GM21528 (cell line): ENCODE measurements around the gene TBC1D1.

Source experiments
- ATAC-seq: cut with Tn5 transposase; IDR thresholded peaks from one replicate; pipeline ENCODE4 v1.9.1; 2021; ENCODE audit warnings: mild to moderate bottlenecking, moderate library complexity; ENCODE audit not compliant: unreplicated experiment, low FRiP score

The TBC1D1 gene

DNA sequence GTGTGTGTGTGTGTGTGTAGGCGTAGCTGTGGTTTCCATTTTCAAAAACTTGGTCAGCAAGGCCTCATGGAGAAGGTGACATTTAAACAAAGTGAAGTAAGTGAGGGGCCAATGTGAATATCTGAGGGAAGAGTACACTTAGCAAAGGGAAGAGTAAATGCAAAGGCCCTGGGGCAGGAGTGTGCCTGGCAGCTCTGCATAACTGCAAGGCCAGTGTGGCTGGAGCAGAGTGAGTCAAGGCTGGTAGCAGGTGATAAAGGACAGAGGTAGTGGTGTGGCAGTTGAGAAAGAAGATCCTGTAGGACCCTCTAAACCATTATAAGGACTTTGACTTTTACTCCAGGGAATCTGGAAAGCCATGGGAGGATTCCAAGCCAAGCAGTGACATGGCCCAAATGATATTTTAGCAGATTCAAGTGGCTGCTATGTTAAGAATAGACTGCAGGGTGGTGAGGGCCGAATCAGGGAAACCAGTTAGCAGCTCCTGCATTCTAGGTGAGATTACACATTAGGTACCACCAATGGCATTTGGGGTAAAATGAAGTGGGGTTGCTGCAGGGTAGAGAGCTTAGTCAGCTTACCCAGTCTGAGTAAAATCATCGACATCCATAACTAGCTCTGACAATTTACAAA lies 5.9 kb upstream of the TBC1D1 start:
- no peak for ATAC-seq

DNA sequence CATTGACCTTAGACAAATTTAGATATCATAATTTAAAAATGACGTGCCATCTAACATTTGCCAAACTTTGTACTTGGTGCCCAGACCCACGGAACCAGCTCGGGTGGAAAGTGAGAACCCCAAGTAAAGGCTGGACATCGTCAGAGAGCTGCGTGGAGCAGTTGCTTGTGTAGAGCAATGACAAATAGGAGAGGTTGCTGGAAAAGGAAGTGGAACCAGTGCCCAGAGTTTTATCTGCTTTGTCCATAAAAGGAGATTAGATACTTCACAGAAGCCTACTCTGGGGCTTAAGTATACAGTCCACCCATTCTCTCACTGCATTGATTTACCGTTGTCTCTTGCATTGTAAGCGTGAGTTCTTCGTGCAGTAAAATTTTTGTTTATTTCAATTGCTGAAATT lies 5.4 kb upstream of the TBC1D1 start:
- no peak for ATAC-seq

DNA sequence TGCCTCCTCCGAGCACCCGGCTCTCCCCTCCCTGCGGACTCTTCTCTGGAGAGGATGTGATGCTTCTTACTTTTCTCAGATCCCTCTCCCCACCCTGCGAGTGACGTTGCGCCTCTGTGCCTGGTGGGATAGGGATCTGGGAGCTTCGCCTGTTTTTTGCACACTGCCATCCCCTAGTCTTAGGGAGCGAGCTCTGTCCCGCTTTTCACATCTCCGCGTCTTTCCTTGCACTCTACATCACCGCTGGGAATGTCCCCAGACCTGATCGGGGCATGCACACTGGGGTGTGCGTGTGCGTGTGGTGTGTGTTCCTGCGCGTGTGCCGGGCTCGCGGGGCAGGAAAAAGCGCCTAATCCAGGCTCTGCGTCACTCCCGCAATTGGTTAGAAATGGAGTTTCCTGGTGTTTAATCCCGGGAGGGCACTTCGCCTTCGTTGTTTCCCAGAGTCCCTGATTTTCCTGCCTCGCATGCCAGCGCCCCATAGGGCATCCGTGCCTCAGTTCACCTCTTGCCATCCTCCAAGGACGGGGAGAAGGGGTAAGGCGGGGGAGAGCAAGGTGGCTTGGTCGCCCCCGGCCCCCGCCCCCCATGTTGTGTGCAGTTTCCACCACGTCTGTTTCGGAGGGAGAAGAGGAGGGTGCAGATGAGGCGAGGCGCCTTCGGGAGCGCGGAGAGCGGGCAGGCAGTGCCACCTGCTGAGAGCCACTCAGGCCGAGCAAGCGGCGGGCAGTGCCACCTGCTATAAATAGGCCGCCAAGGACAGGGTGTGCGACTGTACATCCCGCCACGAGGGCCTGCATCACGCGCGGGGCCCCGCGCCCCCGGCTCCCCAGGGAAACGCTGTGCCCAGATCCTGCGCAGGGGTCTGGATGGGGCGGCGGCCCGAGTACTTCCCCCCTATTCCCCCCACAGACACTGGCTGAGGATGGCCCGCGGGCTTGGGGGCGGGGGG lies 759 bp upstream of the TBC1D1 start:
- peak; percentile 15 for ATAC-seq

DNA sequence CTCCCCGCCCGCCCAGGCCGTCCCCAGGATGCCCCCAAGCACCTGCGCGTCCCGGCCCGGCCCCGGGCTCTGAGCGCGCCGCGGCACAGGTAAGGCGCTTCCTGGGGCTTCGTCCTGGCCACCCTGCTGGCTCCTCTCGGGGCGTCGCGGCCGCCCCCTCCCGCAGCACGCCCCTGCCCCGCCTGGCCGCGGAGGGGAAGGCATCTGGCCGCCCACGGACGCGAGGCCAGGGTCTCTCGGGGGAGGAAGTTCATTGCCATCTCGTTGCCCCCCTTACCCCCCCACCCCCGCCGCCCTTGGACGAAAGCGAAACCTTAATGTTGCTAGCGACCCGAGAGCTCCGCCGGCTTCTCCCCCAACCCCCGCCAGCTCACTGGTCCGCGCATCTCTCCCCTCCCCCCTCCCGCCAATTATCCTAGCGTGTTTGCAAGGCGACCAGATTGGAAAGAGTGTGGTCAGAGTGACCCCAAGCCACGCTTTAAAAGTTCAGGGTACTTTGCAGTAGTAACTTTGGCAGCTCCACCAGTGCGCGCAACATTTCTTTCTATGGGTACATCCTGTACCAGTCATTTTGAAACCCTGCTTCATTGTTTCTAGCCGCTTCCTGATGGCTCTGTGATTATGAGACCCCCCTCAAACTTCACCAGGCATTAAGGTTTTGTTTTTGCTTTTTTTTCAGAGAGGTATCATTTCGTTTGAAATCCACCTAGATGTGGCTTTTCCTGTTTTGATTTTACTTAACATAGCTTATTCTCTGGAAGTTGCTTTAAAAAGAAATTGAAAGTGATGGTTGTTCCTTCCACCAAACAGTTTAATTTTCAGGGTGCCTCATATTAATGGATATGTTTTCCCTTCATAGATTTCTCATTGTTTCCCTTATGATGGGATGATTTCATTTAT lies 626 bp downstream of the TBC1D1 start:
- ATAC-seq: peak; percentile 55

DNA sequence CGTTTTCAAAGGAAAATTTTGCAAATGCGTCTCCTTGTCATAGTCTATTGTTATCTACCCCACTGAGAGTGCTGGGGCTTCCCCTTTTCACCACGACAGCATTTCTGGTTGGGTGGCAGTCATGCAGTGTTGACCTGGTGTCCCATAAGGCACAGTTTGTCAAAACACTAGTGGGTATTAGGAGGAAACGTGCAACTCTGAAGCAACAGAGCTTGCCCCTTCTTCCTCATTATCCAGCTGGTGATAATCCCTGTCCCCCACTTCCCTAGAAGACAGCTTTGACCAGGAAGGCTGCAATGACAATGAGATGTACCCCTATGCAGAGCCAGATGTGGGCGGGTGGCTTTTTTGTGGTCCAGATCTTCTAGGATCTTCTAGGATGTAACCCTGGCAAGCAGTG lies 1.8 kb downstream of the TBC1D1 start:
- peak; percentile 47 for ATAC-seq

DNA sequence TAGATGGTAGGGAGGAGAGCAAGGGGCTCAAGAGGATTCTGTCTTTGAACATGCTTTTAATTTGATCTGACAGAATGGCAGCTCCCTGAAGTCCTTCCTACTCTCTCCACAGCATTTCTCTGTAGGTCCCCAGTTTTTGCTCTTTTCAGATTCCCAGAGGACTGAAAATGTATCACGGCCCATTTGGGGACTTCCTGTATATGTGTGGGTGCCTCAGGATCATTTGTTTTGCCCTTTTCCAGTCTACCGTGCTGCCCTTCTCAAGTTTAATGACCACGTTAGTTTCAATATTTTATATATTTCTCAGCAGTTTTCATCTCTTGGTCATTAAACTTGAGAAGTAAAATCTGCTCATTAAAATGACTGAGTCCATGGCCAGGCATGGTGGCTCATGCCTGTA lies 2.3 kb downstream of the TBC1D1 start:
- ATAC-seq: no peak

DNA sequence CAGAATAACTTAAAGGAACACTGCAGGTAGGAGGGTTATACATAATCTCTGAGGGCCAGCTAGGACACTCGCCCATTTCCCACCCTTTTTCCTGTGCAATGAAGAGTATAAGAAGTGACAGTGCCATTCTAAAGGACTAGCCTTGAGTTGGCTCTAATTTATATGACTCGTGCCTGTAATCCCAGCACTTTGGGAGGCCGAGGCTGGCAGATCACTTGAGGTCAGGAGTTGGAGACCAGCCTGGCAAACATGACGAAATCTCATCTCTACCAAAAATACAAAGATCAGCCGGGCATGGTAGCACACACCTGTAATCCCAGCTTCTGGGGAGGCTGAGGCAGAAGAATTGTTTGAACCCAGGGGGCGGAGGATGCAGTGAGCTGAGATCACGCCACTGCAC lies 4.4 kb downstream of the TBC1D1 start:
- ATAC-seq: no peak

DNA sequence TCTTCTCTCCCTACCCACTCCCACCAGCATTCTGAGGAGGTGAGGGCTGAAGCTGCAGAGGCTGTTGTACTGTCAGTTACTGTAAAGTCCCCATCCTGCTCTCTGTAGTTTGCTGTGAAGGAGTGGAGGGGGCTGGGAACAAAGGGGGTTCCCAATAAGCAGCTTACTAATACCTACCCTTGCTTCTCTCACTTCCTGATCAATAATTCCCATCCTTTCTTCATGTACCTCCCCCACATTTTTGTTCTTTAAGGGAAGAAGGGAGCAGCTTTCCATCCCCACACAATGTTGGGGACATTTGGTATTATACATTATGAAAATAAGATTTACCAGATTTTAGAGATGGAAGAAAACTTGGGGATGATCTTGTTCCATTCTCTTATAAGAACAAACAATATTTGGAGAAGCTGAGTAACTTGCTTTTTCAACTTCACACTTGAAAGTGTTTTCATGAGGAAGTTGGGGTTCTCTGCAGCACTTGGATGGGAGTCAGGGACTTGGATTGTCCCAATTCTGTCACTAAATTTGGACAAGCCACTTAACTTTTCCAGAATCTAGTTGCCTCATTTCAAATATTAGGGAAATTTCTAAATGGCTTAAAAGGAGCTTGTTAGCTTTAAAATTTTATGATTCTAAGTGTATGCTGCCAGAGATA lies 5.4 kb downstream of the TBC1D1 start:
- no peak for ATAC-seq

DNA sequence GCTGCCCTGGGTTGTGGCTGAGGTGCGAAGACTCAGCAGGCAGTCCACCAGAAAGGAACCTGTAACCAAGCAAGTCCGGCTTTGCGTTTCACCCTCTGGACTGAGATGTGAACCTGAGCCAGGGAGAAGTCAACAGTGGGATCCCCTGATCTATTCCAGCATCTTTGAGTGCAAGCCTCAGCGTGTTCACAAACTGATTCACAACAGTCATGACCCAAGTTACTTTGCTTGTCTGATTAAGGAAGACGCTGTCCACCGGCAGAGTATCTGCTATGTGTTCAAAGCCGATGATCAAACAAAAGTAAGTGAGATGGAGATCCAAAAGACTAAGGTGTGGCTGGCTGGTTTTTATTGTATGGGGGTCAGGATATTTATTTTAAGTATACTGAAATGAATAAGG lies 11.3 kb downstream of the TBC1D1 start:
- no peak for ATAC-seq

DNA sequence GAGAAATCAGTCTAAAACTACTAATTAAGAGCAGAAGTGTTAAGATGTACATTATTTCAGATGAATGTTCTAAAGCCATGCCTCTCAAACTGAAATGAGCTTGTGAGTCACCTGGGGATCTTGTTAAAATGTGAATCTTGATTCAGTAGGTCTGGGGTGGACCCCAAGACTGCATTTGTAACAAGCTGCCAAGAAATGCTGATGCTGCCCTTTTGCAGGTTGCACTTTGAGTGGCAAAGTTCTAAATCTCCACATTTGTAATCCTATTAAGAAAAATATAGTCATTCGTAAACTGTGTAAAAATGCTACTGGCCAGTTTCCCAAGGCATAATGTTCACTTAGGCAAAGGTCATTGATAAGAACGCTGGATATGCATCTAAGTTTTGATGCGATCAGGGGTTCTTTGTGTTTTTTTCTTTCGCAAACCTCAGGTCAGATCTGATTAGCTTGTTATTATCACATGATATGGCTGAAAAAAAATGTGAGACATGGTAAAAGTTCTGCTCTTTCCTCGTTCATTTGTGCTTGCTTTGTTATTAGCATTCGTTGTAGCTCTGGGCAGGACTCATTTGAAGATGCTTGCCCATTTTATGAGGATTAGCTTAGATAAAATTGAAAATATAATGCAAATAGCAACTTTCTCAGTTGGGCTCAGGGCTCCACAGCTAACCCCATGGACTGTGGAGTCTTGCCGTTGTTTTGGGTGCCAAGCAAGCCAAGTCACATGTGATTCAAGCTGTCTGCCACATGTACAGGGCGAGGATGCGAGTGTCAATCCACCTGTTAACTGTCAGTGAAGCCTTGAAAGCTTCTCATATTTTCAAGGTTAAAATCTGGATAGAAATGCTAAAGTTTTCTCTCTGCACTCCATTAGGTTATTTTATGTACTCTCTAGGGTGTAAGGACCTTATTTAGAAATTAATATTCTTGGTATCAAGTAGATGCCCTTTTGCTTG lies 12.1 kb downstream of the TBC1D1 start:
- no peak for ATAC-seq

DNA sequence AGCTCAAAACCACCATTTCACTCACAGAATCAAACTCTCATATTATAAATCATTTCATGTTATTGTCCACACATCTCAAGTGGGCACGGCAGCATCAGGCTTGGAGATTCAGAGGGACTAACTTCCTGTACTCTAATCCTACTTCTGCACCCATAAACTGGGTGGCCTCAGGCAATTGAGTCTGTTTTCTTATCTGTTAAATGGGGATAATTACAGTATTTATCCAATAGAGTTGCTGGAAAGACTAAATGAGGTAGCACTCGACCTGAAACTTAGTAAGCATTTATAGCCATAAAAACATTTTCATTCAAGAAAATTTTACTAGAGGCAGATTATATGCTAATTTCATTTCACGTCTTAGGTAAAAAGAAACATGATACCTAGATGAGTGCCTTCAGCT lies 13.0 kb downstream of the TBC1D1 start:
- no peak for ATAC-seq

DNA sequence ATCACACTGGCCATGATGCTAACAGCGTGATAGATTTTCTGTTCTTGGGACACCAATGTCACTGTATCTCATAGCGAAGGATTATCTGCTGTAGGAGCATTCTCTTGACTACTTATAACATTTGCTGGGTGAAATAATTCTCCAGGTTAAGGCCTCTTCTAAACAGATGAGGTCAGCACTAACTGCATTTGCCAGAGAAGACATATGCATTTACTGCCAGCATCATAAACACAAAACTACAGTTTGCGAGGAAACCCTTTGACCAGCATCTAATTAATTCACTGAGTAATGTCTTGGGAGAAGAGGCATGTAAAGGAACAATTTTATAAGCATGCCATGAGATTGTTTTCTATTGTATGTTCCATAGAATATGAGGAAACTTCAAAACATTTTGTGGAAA lies 13.9 kb downstream of the TBC1D1 start:
- ATAC-seq: no peak

DNA sequence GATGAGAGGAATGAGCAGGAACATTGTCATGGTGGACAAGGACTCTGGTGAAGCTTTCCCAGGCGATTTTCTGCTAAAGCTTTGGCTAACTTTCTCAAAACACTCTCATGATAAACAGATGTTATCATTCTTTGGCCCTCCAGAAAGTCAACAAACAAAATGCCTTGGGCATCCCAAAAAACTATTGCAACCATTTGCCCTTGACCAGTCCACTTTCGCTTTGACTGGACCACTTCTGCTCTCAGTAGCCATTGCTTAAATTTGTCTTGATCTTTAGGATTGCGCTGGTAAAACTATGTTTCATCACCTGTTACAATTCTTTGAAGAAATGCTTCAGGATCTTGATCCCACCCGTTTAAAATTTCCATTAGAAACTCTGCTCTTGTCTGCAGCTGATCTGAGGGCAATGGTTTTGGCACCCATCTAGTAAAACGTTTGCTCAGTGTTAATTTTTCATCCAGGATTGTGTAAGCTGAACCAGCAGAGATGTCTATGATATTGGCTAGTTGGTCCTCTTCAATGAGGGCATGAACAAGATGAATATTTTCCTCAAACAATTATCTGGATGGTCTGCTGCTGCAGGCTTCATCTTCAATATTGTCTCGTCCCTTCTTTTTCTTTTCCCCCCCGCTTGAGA lies 14.8 kb downstream of the TBC1D1 start:
- ATAC-seq: no peak

DNA sequence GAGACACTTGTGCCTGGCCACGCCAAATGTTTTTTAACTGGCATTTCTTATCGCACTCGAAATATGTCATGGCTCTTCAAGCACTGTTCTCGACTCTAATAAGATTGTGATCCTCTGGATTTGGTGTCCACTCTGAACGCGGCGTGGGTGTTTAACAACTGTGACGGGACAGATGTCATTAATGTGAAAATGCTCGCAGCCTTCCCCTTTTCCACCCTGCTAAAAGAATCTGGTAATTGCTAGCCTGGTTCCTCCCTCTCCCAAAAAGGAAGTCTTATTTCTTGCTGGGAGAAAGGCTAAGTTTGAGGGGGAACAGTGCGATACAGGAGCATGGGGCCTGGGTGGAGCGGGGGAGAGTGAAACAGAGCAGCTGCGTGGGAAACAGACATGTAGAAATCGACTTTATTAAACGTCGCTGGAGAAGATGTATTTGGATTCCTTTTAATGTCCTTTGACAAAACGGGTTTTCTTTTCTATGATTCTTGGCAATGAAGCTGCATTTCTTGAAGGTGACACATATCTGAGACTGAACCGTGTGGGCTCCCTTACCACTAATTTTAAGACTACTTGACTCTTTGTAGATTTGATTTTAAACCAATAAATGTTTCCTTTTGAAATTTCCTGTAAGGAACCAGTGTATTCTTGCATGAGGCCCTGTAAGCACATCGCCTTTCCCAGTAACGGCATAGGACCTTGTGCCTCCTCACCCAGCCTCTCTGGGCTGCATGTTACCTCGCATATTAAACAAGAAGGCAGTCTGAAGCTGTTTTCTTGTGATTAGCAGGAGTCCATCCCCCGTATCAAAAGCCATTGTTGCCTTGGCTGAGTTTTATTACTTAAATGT lies 17.8 kb downstream of the TBC1D1 start:
- no peak for ATAC-seq

DNA sequence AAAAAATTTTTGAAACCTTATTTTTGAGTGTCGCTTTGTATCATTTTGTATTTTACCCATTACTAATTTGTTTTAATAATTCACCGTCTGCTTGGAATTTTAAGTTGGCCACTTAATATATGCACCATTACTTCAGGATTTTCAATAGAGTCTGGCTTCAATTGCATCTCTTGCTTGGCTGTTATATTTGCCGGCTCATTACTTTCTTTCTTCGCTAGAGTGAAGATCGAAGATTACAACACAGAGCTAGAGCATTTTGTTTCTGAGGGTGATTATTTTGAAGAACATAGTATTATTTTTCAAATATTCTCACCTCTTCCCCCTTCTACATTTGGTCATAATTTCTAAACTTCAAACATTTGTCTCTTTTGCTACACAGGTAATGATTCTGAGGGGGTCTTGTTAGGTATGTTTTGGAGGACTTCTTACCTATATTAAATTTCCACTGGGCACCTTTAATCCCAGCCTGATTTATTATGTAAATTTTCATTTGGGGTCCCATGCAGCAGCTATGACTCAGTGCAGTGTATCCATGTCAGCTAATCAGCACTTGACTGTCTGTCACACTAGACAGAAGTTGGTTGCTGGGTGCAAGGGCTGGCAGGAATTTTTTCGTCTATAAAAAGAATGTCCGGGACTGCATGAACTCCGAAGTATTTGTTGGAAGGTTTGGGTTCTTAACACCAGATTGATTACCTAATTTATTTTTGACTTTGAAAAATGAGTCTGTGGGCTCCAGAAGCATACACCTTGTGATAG lies 18.6 kb downstream of the TBC1D1 start:
- no peak for ATAC-seq

DNA sequence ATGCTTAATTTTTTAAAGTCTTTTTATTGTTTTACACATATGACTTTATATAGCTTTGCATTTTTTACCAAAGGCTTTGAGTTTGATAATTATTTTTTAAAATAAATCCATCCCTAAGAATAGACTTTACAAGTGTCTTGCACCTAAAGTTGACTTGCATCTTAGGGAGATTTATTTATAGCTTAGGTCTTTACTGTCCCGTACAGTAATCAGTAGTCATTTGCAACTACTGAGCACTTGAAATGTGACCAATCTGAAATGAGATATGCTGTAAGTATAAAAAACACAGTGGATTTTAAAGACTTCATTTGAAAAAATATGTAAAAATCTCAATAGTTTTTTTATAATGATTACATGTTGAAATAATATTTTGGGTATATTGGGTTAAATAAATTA lies 19.2 kb downstream of the TBC1D1 start:
- ATAC-seq: no peak

DNA sequence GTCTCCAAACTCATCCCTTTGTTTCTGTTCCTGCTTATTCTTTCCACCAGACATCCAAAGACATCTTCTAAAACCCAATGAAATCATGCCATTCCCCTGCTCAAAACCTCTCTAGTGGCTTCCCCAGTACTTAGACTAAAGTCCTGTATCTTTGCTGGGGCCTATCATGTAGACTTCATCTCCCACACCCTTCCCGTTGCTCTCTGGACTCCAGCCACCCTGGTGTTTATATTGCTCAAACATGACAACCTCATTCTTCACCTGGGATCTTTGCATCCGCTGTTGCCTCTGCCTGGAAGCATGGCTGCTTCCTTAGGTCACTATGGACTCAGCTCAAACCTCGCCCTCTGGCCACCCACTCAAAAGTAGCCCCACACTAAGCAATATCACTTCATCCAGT lies 23.7 kb downstream of the TBC1D1 start:
- no peak for ATAC-seq
